Measurements from ENCODE around the gene RPS6KA1.
"Not testable (repeated sequence)": the region's sequence is repeated elsewhere in the genome, so short reads cannot be mapped to it uniquely, and the experiment has no call there.

Gene RPS6KA1

DNA sequence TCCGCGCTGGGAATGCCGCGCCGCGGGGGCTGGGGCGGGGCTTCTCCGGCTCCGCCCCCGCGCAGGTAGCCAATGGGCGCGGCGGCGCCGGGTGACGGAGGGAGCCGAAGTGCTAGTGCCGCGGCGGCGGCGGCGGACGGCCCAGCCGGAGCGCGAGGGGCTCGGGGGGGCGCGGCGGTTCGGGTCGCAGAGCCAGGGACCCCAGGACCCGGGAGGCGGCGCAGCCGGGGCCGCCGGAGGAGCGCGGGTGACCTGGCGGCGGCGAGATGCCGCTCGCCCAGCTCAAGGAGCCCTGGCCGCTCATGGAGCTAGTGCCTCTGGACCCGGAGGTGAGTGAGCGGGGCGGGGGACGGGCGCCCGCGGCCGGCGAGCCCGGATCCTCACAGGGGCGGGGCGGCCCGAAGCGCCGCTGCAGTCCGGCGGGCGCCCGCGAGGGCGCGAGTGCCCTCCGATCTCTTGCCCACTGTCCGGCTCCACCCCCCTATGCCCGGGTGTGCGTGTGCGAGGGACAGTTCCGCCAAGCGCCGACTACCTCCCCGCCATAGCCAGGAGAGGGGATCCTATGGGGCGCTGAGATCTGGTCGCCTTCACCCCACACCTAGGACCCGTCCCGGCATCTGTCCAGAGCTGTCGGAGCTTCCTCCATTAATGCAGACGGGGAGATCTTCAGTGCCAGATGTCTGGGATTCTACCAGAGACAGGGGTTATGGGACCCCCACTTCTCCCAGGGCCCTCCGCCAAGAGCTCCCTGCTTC is at the start of gene RPS6KA1:
Gene RPS6KA1, plus strand, starts transcription at position 107 of the 755 bp plus-strand sequence. Its CDS starts 160 bp downstream, at position 267.
- DNase-seq, result peak; percentile 87

DNA sequence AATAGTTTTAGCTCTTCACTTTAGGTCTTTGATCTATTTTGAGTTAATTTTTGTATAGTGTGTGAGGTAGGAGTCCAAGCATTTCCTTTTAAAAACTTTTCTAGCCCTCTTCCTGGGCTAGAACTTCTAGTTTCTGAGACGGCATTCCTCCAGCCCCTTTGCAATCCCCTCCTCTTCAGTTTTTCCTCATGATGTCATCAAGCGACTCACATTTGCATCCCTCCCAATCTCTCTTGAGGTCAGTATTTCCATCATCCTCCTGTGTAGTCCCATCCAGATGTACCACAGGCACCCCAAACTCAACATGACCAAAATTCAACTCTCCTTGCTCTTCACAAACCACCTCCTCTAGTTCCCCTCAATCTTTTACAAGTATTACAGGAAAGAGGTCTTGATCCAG is 46.6 kb upstream of the RPS6KA1 start:
- no peak for DNase-seq

DNA sequence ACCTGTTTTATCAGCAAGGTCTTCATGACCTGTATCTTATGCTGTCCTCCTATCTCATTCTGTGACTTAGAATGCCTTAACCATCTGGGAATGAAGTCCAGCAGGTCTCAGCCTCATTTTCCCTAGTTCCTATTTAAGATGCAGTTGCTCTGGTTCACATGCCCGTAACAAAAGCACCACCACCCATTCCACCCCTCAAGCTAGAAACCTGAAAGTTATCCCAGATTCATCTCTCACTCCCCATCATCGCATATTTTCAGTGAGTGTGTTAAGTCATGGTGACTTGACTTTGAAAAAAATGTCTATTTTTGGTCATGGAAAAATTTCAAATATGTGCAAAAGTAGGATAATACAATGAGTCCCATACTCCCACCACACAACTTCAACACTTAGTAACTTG is 45.6 kb upstream of the RPS6KA1 start:
- no peak for DNase-seq

DNA sequence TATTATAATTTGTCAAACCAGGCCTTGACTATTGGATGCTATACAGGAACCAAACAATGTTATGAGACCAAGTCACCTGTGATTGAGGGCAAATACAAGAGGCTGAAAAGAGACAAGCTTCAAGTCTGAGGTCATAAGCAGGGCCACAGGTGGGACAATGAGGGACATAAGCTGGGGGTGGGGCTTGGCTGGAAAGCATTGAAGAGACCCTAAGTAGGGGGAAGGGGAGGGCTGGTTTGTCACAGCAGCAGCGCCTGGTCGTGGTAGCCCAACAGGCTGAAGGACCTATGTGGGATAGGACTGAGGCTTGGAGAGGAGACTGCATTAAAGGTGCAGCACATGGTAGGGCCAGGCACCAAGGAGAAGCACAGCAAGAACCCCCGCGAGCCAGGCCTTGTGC is 39.4 kb upstream of the RPS6KA1 start:
- no peak for DNase-seq

DNA sequence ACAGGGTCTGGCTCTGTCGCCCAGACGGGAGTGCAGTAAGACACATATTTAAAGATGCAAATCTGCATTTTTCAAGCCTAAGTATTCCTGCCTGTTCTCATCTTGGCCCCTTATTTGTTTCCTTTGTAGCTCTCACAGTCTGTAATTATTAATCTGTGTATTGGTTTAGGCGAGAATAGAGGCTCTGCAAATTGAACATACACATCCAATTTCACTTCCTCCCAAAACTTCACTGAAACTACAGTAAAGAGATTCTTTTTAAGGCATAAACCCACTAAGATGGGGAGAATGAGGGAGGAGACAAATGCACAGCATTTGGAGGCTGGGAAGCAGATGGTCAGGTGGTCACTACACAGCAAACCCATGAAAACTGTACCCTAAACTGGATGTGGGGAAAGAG is 36.3 kb upstream of the RPS6KA1 start:
- DNase-seq, result no peak

DNA sequence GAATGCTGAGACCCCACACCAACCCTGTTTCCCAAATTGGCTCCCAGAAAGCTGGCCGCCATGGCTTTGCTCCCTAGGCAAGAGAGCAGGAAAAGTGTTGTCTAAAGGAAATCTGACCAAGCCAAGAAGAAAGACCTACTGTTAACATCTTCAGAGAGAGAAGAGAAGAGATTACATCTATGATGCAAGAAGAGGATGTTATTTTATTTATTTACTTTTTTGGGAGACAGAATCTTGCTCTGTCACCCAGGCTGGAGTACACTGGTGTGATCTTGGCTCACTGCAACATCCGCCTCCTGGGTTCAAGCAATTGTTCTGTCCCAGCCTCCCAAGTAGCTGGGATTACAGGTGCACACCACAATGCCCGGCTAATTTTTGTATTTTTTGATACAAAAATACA is 35.6 kb upstream of the RPS6KA1 start:
- no peak for DNase-seq

DNA sequence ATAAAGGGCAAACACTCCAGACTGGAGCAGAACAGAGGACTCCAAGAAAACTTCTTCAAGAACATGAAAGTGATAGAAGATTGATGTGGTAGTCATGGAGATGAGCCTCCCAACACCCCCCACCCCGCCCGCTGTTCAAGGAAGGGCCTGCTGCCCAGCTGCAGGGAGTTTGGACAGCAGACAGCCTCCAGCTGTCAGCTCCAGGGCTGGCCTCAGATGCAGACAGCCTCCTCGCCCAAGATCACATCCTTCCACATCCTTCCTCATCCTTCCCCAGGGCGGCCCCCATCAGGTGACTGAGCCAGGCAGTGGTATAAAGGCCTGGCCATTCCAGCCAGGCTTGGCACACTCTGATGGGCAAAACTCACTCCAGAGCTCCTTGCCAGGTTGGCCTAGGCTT is 32.7 kb upstream of the RPS6KA1 start:
- no peak for DNase-seq

DNA sequence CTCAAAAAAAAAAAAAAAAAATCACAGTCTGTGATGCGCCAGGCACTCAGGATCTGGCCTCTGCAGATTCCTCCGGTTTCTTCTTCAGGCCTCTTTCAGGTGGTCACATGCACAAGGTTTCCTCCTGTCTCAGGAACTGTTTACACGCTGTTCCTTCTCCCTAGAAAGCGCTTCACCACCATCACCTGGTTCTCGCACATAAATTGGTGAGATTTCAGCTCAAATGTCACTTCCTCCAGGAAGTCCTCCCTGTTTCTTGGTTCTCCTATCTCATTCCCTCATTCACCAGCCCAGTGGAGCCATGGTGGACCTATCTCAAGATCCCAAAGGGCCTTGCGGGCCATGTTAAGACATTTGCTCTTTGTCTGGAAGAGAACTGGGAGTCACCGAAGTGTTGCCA is 30.7 kb upstream of the RPS6KA1 start:
- no peak for DNase-seq

DNA sequence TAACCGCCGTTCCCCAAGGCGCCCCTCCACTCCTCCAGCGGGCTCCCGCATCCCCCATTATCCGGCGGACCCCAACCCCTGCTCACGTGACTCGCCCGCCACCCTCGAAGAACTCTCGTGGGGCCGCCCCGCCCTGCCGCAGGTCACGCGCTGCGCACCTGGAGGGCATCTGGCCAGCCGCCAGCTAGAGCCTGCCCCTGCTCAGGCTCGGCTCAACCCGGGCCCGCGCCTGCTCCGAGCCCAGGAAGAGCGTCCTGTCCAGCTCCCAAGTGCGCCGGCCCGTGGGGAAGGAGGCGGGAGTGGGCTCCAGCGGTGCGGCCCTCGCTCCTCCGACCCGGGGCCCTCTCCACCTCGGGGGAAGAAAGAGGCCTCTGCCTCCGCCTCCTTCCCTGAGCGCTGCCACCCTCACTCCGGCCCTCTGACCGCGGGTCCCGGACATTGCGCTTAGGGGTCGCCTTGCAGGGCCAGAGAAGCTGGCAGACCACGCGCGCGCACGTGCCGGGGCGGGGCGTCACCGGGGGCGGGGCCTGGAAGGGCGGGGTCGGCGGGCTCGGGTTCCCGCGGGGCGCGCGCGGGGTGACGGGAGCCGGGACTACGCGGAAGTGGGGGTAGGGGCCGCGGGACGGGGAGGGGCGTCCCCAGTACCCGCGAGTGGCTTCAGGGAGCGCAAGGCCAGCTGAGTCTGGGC is 28.9 kb upstream of the RPS6KA1 start:
- peak; percentile 96 for DNase-seq

DNA sequence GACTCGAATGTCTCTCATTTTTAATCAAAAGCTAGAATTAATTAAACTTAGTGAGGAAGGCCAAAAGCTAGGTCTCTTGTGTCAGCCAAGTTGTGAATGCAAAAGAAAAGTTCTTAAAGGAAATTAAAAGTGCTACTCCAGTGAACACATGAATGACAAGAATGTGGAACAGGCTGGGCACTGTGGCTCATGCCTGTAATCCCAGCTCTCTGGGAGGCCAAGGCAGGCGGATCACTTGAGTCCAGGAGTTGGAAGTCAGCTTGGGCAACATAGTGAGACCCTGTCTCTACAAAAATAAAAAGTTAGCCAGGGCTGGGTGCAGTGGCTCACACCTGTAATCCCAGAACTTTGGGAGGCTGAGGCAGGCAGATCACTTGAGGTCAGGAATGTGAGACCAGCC is 18.9 kb upstream of the RPS6KA1 start:
- DNase-seq, result not testable (repeated sequence)

DNA sequence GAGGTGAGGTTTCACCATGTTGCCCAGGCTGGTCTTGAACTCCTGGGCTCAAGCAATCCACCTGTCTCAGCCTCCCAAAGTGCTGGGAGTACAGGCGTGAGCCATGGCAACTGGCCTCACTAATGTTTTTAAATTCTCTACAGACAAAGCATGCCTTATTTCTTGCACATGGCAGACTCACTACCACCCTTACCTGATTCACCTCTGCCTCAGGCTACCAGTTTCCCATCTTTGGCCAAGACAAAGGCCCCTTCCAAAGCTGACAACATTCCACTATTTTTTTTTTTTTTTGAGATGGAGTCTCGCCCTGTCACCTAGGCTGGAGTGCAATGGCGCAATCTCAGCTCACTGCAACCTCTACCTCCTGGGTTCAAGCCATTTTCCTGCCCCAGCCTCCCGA is 13.7 kb upstream of the RPS6KA1 start:
- DNase-seq, result not testable (repeated sequence)

DNA sequence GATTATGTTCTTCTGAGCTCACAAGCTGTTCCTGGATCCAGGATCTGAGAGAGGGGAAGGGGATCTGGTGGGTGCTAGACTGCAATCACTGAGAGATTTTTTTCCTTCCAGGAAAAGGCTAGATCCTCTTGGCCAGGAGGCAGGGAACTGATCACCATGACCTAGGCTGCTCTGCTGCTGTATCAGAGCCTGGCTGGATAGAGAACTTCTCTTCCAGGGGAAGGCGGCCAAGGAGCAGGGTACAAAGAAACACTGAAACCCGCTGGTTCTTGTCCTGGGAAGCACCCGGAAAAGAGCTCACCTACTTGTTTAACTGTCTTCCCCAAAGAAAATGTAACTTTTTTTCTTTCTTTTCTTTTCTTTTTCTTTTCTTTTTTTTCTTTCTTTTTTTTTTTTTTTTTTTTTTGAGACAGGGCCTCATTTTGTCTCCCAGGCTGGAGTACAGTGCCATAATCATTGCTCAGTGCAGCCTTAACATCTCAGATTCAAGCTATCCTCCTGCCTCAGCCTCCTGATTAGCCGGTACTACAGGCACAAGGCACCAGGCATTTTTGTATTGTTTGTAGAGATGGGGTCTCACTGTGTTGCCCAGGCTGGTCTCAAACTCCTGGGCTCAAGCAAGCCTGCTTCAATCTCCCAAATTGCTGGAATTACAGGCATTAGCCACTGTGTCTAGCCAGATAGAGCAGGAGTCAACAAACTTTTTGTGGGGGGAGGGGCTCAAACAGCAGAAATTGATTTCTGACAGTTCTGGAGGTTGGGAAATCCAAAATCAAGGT is 12.4 kb upstream of the RPS6KA1 start:
- no peak for DNase-seq

DNA sequence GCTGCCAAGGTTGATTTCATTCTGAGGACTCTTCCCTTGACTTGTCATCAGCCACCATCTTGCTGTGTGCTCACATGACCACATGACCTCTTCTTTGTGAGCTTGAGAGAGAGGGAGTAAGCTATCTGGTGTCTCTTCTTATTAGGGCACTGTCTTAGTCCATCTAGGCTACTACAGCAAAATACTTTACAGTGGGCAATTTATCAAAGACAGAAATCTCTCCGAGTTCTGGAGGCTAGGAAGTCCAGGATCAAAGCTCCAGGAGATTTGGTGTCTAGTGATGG is 11.9 kb upstream of the RPS6KA1 start:
- DNase-seq, result no peak

DNA sequence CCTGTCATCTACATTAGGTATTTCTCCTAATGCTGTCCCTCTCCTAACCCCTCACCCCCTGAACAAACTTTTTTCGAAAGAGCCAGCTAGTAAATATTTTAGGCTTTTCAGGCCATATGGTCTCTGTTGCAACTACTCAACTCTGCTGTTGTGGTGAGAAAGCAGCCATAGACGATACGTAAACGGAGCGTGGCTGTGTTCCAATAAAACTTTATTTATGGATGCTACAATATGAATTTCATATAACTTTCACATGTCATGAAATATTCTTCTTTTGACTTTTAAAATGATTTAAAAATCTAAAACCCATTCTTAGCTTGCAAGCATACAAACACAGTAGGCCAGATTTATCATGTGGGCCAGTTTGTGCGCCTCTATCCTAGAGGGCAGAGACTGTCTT is 11.2 kb upstream of the RPS6KA1 start:
- no peak for DNase-seq

DNA sequence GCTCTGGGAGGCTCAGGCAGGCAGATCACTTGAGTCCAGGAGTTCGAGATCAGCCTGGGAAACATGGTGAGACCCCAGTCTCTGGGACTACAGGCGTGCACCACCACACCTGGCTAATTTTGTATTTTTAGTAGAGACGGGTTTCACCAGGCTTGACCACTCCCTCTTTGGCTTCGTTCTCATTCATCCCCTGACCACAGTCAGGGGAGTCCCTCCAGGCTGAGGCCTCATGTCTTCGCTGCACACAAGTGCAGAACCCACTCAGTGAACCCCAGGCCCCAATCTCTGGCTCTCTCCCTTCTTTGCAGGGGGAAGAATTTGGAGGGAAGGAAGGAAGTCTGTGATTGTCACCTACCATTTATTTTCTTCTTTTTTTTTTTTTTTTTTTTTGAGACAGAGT is 9.2 kb upstream of the RPS6KA1 start:
- DNase-seq, result no peak

DNA sequence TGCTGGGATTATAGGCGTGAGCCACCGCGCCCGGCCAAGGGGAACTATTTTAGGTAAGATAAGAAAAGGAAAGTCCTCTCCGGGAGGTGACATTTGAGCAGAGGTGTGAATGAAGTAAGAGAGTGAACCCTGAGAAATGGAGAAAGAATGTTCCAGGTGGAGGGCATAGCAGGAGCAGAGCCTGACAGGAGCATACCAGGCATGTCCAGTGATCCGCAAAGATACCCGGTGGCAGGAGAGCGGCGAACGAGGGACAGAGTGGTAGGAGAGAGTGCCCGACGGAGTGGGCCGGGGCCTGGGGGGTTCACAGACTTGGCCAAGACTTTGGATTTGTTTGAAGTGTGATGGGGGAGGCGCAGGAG is 7.9 kb upstream of the RPS6KA1 start:
- no peak for DNase-seq

DNA sequence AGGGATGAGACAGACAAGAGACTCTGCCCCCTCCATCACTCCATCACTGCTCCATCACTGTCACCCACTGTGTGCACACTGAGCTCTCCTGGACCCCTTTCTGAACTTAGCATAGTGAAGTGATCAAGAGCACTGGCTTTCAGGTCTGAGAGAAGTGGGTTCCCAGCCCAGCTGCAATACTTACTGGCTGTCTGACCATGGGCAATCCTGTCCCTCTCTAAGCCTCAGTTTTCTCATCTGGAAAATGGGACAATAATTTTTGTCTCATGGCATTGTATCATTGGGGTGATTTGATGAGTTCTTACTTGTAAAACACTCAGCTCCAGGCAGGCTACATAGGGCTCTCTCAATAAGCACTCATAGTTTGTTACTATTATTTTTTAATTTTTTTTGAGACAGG is 7.5 kb upstream of the RPS6KA1 start:
- DNase-seq, result no peak

DNA sequence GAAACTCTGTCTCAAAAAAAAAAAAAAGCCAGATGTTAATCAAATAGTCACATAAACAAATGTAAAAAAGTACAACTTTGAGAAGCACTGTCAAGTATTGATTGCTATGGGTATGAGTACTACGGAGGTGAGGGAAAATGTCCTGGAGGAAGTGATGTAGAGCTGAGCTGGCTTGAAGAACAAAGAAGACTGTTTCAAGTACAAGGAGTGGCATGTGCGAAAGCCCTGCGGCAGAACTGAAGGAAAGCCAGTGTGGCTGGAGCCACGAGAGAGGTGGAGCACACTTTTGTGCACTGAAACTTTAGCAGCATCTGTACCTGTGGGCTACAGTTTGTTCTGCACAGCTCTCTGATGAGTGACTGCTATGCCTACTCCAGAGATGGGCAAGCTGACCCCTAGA is 5.4 kb upstream of the RPS6KA1 start:
- no peak for DNase-seq

DNA sequence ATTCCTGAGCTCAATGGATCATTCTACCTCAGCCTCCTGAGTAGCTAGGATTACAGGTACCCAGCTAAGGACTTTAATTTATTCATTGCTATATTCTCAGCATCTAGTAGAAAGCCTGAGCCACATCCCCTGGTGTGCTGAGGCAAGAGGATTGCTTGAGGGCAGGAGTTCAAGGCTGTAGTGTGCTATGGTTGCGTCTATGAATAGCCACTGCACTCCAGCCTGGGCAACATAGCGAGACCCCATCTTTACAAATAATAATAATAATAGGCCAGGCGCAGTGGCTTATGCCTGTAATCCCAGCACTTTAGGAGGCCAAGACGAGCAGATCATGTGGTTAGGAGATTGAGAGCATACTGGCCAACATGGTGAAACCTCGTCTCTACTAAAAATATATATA is 3.3 kb upstream of the RPS6KA1 start:
- DNase-seq, result no peak

DNA sequence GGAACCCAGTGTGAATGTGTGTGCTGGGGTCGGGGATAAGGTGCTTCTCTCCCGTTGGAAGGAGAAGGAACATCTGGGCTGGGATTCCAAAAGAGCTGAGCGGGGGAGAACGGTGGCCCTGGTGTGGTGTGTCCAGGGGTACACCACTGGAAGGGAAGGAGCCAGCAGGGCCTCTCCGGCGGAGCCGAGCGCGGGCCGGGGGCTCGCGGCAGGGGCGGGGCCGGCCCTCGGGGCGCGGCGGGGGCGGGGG is 231 bp upstream of the RPS6KA1 start:
- DNase-seq, result no peak

DNA sequence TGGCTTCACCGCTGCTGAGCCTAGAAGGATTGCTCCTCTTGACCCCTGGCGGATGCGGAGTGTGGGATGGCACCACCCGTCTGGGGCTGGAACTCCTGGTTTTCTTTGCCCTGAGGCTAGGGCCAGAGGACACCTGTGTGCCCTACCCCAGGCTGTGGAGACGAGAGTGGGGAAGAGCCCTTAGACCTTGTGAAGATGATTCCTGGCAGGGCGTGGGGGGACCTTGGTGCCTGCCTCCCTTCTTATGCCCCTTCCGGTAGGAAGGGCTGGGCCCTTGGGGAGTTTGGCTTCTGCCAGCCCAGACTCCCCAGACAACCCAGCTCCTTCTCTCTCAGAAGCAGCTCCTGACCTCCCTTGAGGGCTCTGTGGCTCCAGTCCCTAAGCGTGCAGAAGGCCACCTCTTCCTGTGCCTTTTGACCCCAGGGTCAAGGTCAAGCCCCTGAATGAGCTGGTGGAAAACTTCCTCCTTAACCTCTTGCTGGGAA is 891 bp downstream of the RPS6KA1 start:
- DNase-seq, result no peak

DNA sequence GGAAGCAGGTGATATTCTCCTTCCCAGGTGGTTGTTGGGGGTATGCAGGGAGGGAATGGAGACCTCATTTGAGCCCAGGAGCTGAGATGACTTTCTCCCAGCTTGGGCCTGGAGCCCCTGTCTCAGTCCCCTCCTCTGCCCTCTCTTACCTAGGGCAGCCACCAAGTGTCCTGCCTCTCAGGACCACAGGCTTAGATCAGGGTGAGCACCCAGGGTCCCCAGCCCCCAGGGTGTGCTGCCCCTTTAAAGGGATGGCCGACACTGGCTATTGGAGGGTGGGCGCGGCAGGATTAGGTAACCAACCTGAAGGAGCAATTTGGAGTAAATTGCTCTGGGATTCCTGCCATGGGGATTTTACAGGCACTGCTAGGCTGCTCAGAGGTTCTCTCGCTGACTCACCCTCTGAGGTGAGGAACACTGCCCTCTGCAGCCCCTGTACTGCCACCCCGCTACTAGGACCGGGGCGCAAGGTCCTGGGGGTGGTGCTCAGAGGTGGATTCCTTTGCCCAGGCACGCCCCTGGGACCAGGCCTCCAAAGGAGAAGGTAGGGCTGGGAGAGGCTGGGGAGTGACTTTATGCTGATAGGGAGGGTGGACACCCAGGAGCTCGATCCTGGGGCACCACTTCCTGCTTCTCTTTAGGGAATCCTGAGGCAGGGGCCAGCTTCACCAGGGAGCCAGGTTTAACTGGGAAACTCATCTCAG is 1.5 kb downstream of the RPS6KA1 start:
- no peak for DNase-seq

DNA sequence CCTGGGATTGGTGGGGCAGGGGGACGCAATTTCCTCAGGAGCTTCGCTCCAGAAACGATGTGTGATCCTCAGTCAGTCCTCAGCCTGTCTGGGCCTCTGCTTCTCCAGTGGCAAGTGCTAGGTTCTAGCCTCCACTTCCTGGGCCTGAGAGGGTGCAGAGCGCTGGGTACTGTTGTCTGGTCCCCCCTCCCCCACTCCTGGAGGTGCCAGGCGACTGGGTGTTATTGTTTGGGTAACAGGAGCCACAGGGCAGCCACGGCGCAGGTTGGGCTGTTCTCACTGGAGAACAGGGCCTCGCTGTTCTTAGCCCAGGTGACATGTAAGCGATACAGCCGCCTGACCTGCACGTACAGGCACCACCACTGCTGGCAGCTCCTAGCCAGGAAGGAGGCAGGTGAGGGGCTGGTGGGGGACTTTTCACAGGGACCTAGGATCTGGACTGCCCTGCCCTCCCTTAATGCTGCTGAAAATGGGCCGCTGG is 2.1 kb downstream of the RPS6KA1 start:
- no peak for DNase-seq
